SH-SY5Y (cell line): ENCODE measurements around the gene YIF1B.

Experiments used
- GATA2 ChIP-seq: IDR thresholded peaks from 2 replicates; pipeline ENCODE4 v1.6.1; 2011; ENCODE audit warnings: mild to moderate bottlenecking, low read depth, low read length
- GATA3 ChIP-seq: IDR thresholded peaks from 2 replicates; pipeline ENCODE4 v1.6.1; 2011; ENCODE audit warnings: low read depth, mild to moderate bottlenecking, low read length, moderate library complexity

Gene YIF1B

GRCh38 chr19:38262585-38263268 lies 53.0 kb downstream of the YIF1B start:
- TF ChIP-seq GATA2 (no peak), GATA3 (no peak)

DNA sequence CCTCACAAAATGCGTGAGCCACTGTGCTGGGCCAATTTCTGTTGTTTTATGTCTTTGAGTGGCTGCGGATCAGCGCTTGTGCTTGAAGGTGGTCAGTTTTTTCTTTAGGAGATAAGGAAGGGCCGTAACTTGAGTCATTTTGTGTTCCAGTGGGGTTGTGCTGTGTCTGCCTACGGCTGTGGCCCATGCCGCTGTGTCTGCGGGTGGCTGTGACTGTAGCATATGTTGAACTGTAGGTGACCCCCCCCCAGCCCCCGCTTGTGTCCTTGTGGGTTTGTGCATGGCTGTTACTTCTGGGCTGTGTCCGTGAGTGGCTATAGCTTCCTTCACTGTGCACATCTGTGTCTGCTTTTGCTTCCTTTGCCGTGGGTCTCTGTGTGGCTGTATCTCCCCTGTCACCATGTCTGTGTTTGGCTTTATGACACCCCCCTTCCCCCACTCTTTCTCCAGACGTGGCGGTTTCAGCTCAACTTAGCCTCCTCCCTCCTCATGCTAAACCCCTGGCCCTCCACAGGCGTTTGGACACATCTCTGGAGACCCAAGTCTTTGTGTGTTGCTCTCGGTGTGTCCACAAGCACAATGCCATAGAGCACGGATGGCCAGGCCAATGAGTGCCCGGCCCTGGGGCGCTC lies 60.2 kb downstream of the YIF1B start:
- no peak for TF ChIP-seq GATA2
- TF ChIP-seq GATA3 = no peak

GRCh38 chr19:38253788-38254187 lies 62.0 kb downstream of the YIF1B start:
- no peak for TF ChIP-seq GATA2
- TF ChIP-seq GATA3 = no peak
